Vagina (tissue), 2 donors: Measurements from ENCODE around the gene NDUFA11. TPM values are rescaled to one million over a fixed set of nuclear protein-coding genes. Genes with fewer than 3 reads are reported as not detected.

Experiments
- DNase-seq, 2 donors: peaks; one replicate each; pipeline ENCODE4 v3.0.0-alpha.2; 2017; ENCODE audit errors: extremely low spot score in 2 of 2
- H3K27ac ChIP-seq: fragments of 200-600 bp; sonication (generic); one replicate; pipeline ENCODE4 v1.5.1; 2019
- H3K27me3 ChIP-seq: fragments of 200-600 bp; sonication (generic); one replicate; pipeline ENCODE4 v1.5.1; 2019
- H3K36me3 ChIP-seq, 2 donors: fragments of 200-600 bp; sonication (generic); one replicate each; pipeline ENCODE4 v1.5.1; 2017 to 2019
- H3K4me1 ChIP-seq: fragments of 200-600 bp; sonication (generic); one replicate; pipeline ENCODE4 v1.5.1; 2019
- H3K4me3 ChIP-seq, 2 donors: fragments of 200-600 bp; sonication (generic); 1 replicate in 1 of 2; 2 replicates in 1 of 2; pipeline ENCODE4 v1.5.1; 2016 to 2019
- H3K9me3 ChIP-seq: fragments of 200-600 bp; sonication (generic); one replicate; pipeline ENCODE4 v1.5.1; 2019
- CTCF ChIP-seq, 3 experiments: fragments of 450-650 bp in 2 of 3; fragments of 200-600 bp in 1 of 3; sonication (generic) in 1 of 3; IDR thresholded peaks; one replicate each; pipeline ENCODE4 v1.5.1; 2017 to 2019; ENCODE audit warnings: antibody characterized with exemption in 3 of 3, mild to moderate bottlenecking in 2 of 3, moderate library complexity in 2 of 3
- POLR2A ChIP-seq, 2 donors: fragments of 450-650 bp; IDR thresholded peaks; one replicate each; pipeline ENCODE4 v1.6.1; 2017; ENCODE audit warnings: antibody characterized with exemption in 2 of 2, mild to moderate bottlenecking in 2 of 2, moderate library complexity in 2 of 2
- POLR2AphosphoS5 ChIP-seq, 2 donors: sonication (generic); formaldehyde crosslinking; IDR thresholded peaks; one replicate each; pipeline ENCODE4 v1.9.0; 2017; ENCODE audit warnings: antibody characterized with exemption in 2 of 2, mild to moderate bottlenecking in 2 of 2, low read depth in 1 of 2; ENCODE audit not compliant: insufficient read depth in 1 of 2
- intact Hi-C: fragments of 100-400 bp; cut with DNase I; formaldehyde crosslinking; loops from one replicate; pipeline ENCODE4 v1.15.1; 2023
- total RNA-seq: library from RNA; depleted of rRNA; stranded (reverse); fragments of >200 nt; gene quantifications from one replicate; pipeline ENCODE4 v1.2.3, GENCODE V29; 2016

The NDUFA11 gene
- total RNA-seq, 1 donor from 2014 or later: 318 TPM

DNA sequence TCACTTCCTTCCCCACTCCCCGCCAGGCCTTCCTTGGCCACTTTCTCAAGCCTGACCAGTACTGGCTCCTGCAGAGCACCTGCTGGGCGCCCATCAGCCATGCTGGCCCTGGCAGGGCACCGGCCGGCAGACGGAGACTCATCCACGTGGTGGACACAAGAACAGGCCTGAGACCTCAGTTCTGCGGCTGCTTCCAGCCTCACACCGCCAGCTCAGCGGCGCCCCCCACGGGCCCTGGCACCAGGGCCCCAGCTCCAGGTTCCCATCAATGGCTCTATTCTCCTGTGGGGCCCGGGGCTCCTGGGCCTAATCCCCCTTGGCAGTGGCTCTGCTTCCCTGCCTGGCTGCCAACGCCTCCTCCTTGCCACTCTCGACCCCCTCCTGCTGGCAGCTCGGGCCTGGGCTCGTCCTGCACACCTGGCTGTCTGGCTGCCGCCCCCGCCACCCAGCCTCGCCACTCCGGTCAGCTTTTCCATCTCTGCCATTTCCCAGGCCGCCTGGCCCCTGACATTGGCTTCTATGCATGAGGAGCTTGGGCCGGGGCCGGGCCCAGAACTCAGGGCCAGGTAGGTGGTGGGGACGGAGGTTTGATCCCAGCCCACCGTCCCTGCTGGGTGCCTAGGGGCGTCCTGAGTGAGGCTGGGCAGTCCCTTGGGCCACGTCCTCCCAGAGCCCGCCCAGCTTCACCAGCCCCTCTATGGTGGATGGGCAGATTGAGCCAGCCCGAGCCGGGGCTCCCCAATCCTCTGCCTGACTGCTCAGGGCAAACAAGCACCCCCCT is 6.2 kb downstream of the NDUFA11 start:
- Histone ChIP-seq H3K4me1 (peaks cover 22% of the 10 kb centered on the region), H3K27me3 (no peaks in the 10 kb centered on the region), H3K4me3 (no peak overlapping the region), H3K9me3 (no peaks in the 10 kb centered on the region), H3K36me3 (peaks cover 0 to 23% of the 10 kb centered on the region in 2 donors), H3K27ac (no peak overlapping the region)
- no peak for TF ChIP-seq CTCF (IDR thresholded peaks at IDR 0.05)
- TF ChIP-seq POLR2A (IDR thresholded peaks at IDR 0.05): no peak
- TF ChIP-seq POLR2AphosphoS5 (IDR thresholded peaks at IDR 0.05; ENCODE audit: insufficient read depth in 1 of 2, low read depth in 1 of 2): no peak
- DNase-seq: no peak
- intact Hi-C loops: no loop called here

DNA sequence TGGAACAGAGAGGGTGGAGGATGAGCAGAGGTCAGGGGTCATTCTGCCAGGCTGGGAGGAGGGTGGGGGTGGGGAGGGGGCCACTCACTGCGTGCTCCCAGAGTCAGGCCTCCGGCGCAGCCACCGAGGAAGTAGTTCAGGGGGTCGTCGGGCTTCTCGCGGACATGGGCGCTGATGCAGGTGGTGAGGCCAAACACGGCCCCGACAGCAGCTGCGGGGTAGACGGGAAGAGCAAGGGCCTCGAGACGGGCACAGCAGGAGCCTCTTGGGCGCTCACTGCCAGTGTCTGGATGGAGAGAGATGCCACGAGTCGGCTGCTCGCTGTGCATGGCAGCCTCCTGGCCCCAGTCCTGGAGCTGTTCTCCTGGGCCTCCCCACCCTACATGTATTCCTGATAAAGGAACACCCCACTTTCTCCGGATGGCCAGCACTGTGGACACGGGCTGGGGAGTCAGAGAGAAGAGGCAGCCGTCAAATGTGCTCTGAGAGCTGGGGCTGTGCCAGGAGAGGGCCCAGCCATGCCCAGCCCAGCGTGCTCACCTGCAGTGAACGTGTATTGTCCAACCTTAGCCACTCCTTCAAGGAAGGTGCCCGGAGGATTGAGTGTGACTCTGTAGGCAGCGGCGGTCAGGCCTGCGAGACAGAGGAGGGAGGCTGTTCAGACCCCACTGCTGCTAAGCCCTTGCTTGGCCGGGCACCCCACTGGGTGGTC is 7.1 kb downstream of the NDUFA11 start:
- Histone ChIP-seq H3K27ac (no peak overlapping the region), H3K36me3 (peaks cover 0 to 23% of the 10 kb centered on the region in 2 donors), H3K4me3 (no peak overlapping the region), H3K9me3 (no peaks in the 10 kb centered on the region), H3K4me1 (peaks cover 22% of the 10 kb centered on the region), H3K27me3 (no peaks in the 10 kb centered on the region)
- TF ChIP-seq POLR2A (IDR thresholded peaks at IDR 0.05) (no peak), CTCF (IDR thresholded peaks at IDR 0.05) (no peak), POLR2AphosphoS5 (IDR thresholded peaks at IDR 0.05; ENCODE audit: insufficient read depth in 1 of 2, low read depth in 1 of 2) (no peak)
- no peak for DNase-seq
- intact Hi-C loops: no loop called here

DNA sequence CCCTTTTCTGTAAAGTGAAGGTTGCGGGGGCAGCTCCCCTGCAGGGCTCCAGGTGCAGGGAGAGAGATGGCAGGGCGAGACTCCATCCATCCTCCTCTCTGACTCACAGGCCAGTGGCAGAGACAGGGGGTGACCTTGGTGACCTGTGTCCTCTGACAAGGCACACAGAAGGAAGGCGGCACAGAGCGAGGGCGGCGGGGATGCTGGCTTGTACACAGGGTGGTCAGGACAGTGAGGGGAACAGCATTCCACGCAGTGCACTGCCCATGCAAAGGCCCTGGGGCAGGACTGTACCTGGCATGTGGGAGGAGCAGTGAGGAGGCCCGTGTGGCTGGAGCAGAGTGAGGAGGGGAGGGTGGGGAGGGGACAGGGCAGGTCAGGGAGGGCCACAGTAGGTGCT is 7.7 kb downstream of the NDUFA11 start:
- Histone ChIP-seq H3K36me3 (peaks cover 0 to 23% of the 10 kb centered on the region in 2 donors), H3K27ac (no peak overlapping the region), H3K9me3 (no peaks in the 10 kb centered on the region), H3K4me3 (no peak overlapping the region), H3K4me1 (peaks cover 17% of the 10 kb centered on the region), H3K27me3 (no peaks in the 10 kb centered on the region)
- TF ChIP-seq POLR2A (IDR thresholded peaks at IDR 0.05) (no peak), CTCF (IDR thresholded peaks at IDR 0.05) (no peak), POLR2AphosphoS5 (IDR thresholded peaks at IDR 0.05; ENCODE audit: insufficient read depth in 1 of 2, low read depth in 1 of 2) (no peak)
- intact Hi-C loops: no loop called here
- DNase-seq: no peak

DNA sequence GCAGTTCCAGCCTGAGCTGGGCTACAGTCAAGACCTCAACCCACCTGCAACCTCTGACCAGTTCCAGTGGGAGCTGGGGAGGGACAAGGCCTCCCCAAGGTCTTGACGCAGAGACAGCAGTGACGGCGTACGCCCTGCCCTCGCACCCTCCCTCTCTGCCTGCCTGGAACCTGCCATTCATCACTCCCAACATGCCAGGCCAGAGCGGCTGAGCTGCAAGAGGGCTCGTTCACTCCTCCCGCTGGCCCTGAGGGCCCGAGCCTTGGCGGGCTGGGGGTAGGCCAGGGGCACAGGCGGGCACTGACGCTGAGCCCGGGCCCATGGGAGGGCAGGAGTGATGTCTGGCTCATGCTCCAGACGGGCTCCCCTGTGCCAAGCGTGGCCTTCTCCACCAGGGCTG is 8.2 kb downstream of the NDUFA11 start:
- no peak for DNase-seq
- peaks cover 17% of the 10 kb centered on the region for H3K4me1 ChIP-seq
- H3K36me3 ChIP-seq: peaks cover 0 to 23% of the 10 kb centered on the region in 2 donors
- H3K9me3 ChIP-seq: no peaks in the 10 kb centered on the region
- no peak for TF ChIP-seq POLR2AphosphoS5 (IDR thresholded peaks at IDR 0.05; ENCODE audit: insufficient read depth in 1 of 2, low read depth in 1 of 2)
- no peak overlapping the region for H3K27ac ChIP-seq
- H3K27me3 ChIP-seq: no peaks in the 10 kb centered on the region
- intact Hi-C loops: no loop called here
- H3K4me3 ChIP-seq: no peak overlapping the region

DNA sequence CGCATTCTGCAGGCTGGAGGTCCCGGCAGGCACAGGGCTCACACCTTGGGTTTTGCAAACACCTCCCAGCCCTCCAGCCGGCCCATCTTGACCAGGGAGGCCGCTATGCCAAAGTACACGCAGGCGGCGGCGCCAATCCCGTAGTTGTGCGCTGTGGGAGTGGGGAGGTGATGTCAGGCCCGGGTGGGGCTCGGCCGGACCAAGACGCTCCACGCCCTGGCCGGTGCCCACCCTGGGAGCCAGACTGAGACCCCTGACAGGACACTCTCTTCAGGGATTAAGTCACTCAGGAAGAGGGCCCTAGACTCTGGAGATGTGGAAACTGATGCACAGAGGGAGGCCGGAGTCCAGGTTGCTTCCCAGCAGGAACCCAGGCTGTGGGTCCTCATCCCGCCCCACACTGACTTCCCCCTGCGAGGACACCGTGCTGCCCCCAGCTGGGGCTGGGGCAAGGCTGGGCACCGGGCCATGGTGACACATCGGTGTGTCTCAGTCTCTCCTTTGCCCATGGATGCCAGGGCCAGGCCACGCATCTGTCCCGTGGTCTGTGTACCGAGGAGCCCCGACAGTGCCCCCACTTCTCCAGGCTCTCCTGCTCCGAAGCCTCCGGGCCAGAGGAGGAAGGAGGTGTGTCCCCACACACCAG is 8.8 kb downstream of the NDUFA11 start:
- no peak overlapping the region for H3K4me3 ChIP-seq
- peaks cover 0 to 23% of the 10 kb centered on the region in 2 donors for H3K36me3 ChIP-seq
- H3K27ac ChIP-seq: no peak overlapping the region
- DNase-seq: no peak
- peaks cover 17% of the 10 kb centered on the region for H3K4me1 ChIP-seq
- TF ChIP-seq POLR2AphosphoS5 (IDR thresholded peaks at IDR 0.05; ENCODE audit: insufficient read depth in 1 of 2, low read depth in 1 of 2): no peak
- TF ChIP-seq POLR2A (IDR thresholded peaks at IDR 0.05): no peak
- no peak for TF ChIP-seq CTCF (IDR thresholded peaks at IDR 0.05)
- H3K27me3 ChIP-seq: no peaks in the 10 kb centered on the region
- H3K9me3 ChIP-seq: no peaks in the 10 kb centered on the region
- intact Hi-C loops: loop anchor here (5.0 kb wide), 1 partner anchor 88 kb away; the partner anchor contains the start of gene NRTN
